Measurements from ENCODE around the gene RNF217. TPM values are rescaled to one million over a fixed set of nuclear protein-coding genes. Genes with fewer than 3 reads are reported as not detected.

RNF217 gene
- total RNA-seq, 4 donors from 2014 or later: 4.5 to 15.5 (median 12.4) TPM

GRCh38 chr6:125003070-125003469 lies 40.8 kb downstream of the RNF217 start:
- DNase-seq (no peak), ATAC-seq (no peak)
- TF ChIP-seq POLR2A (IDR thresholded peaks at IDR 0.05): no peak
- TF ChIP-seq CTCF (IDR thresholded peaks at IDR 0.05 in 4 of 5, conservative IDR thresholded peaks at IDR 0.05 in 1 of 5): no peak
- Histone ChIP-seq H3K4me1 (peaks cover 51 to 56% of the 10 kb centered on the region in 2 donors), H3K36me3 (no peaks in the 10 kb centered on the region), H3K4me3 (no peak overlapping the region), H3K27me3 (no peaks in the 10 kb centered on the region), H3K9me3 (no peaks in the 10 kb centered on the region), H3K27ac (no peak overlapping the region)
- intact Hi-C loops (cut with DNase I; ENCODE audit: low total_unique reads): no loop called here
- in situ Hi-C loops (cut with MboI; ENCODE audit: low sequenced_read_pairs in 4 of 4): no loop called here

- no peaks in the 10 kb centered on the region for H3K9me3 ChIP-seq
- intact Hi-C loops (cut with DNase I; ENCODE audit: low total_unique reads): no loop called here
- in situ Hi-C loops (cut with MboI; ENCODE audit: low sequenced_read_pairs in 4 of 4): no loop called here
- no peak overlapping the region for H3K27ac ChIP-seq
- H3K36me3 ChIP-seq: no peaks in the 10 kb centered on the region
- no peaks in the 10 kb centered on the region for H3K27me3 ChIP-seq
- H3K4me1 ChIP-seq: peaks cover 51 to 52% of the 10 kb centered on the region in 2 donors
- TF ChIP-seq CTCF (IDR thresholded peaks at IDR 0.05 in 4 of 5, conservative IDR thresholded peaks at IDR 0.05 in 1 of 5) (no peak), POLR2A (IDR thresholded peaks at IDR 0.05) (no peak)
- no peak for DNase-seq
- no peak for ATAC-seq
- H3K4me3 ChIP-seq: no peak overlapping the region
Observed at GRCh38 chr6:125004198-125004597, 42.0 kb downstream of the RNF217 start.

GRCh38 chr6:125004797-125005595 lies 42.8 kb downstream of the RNF217 start:
- no peak overlapping the region for H3K27ac ChIP-seq
- no peaks in the 10 kb centered on the region for H3K36me3 ChIP-seq
- no peak for ATAC-seq
- TF ChIP-seq CTCF (IDR thresholded peaks at IDR 0.05 in 4 of 5, conservative IDR thresholded peaks at IDR 0.05 in 1 of 5) (no peak), POLR2A (IDR thresholded peaks at IDR 0.05) (no peak)
- in situ Hi-C loops (cut with MboI; ENCODE audit: low sequenced_read_pairs in 4 of 4) (no loop called here), intact Hi-C loops (cut with DNase I; ENCODE audit: low total_unique reads) (no loop called here)
- H3K9me3 ChIP-seq: no peaks in the 10 kb centered on the region
- no peak for DNase-seq
- H3K4me3 ChIP-seq: no peak overlapping the region
- no peaks in the 10 kb centered on the region for H3K27me3 ChIP-seq
- peaks cover 51 to 52% of the 10 kb centered on the region in 2 donors for H3K4me1 ChIP-seq

- intact Hi-C loops (cut with DNase I; ENCODE audit: low total_unique reads): no loop called here
- H3K36me3 ChIP-seq: no peaks in the 10 kb centered on the region
- H3K4me3 ChIP-seq: no peak overlapping the region
- H3K4me1 ChIP-seq: peaks cover 24 to 27% of the 10 kb centered on the region in 2 donors
- in situ Hi-C loops (cut with MboI; ENCODE audit: low sequenced_read_pairs in 4 of 4): no loop called here
- DNase-seq: no peak
- no peaks in the 10 kb centered on the region for H3K9me3 ChIP-seq
- H3K27ac ChIP-seq: no peak overlapping the region
- no peak for ATAC-seq
- TF ChIP-seq POLR2A (IDR thresholded peaks at IDR 0.05): no peak
- no peak for TF ChIP-seq CTCF (IDR thresholded peaks at IDR 0.05 in 4 of 5, conservative IDR thresholded peaks at IDR 0.05 in 1 of 5)
- no peaks in the 10 kb centered on the region for H3K27me3 ChIP-seq
Observed at GRCh38 chr6:125008261-125008703, 46.0 kb downstream of the RNF217 start.
